C4-2B (cell line): ENCODE data around the gene DNAJB12.

ENCODE experiments used
- ZFX ChIP-seq: fragments of 450-650 bp; IDR thresholded peaks from 2 replicates; pipeline ENCODE4 v1.6.1; 2017
- TF ChIP-seq, protein P1 (sequence below): fragments of 450-650 bp; conservative IDR thresholded peaks from 2 replicates; pipeline ENCODE4 v1.5.1; 2017; ENCODE audit warnings: mild to moderate bottlenecking

GRCh38 chr10:72323108-72323749, 31.5 kb downstream of the DNAJB12 start:
- TF ChIP-seq, protein P1, sequence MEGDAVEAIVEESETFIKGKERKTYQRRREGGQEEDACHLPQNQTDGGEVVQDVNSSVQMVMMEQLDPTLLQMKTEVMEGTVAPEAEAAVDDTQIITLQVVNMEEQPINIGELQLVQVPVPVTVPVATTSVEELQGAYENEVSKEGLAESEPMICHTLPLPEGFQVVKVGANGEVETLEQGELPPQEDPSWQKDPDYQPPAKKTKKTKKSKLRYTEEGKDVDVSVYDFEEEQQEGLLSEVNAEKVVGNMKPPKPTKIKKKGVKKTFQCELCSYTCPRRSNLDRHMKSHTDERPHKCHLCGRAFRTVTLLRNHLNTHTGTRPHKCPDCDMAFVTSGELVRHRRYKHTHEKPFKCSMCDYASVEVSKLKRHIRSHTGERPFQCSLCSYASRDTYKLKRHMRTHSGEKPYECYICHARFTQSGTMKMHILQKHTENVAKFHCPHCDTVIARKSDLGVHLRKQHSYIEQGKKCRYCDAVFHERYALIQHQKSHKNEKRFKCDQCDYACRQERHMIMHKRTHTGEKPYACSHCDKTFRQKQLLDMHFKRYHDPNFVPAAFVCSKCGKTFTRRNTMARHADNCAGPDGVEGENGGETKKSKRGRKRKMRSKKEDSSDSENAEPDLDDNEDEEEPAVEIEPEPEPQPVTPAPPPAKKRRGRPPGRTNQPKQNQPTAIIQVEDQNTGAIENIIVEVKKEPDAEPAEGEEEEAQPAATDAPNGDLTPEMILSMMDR, result no peak
- TF ChIP-seq ZFX, result no peak
